K562 (cell line): ENCODE results near the gene HSDL2. TPM values are rescaled to one million over a fixed set of nuclear protein-coding genes. Genes with fewer than 3 reads are reported as not detected.

Source experiments
- CSDE1 ChIP-seq, 2 experiments: fragments of 450-650 bp; IDR thresholded peaks; 2 replicates each; pipeline ENCODE4 v1.6.1; 2016; ENCODE audit warnings: mild to moderate bottlenecking in 1 of 2
- HDAC2 ChIP-seq: fragments of 450-650 bp; IDR thresholded peaks from 2 replicates; pipeline ENCODE4 v1.6.1; 2016; ENCODE audit warnings: mild to moderate bottlenecking
- HDGF ChIP-seq: fragments of 450-650 bp; IDR thresholded peaks from 2 replicates; pipeline ENCODE4 v1.6.1; 2016
- HNRNPLL ChIP-seq: fragments of 200-400 bp; formaldehyde crosslinking; IDR thresholded peaks from 2 replicates; pipeline ENCODE4 v1.6.1; 2017; ENCODE audit warnings: low read length, low read depth, mild to moderate bottlenecking; ENCODE audit not compliant: poor library complexity, severe bottlenecking
- JUN ChIP-seq, 2 experiments: sonication (generic) in 1 of 2; formaldehyde crosslinking in 1 of 2; IDR thresholded peaks; 2 replicates each; pipeline versions ENCODE4 v1.6.1 to v1.8.0; 2012 to 2022; ENCODE audit warnings: borderline replicate concordance in 2 of 2, mild to moderate bottlenecking in 2 of 2, improper control_type of control experiment in 1 of 2, low read depth in 1 of 2, low read length in 1 of 2, missing genetic modification reagents in 1 of 2
- KAT8 ChIP-seq: fragments of 450-650 bp; IDR thresholded peaks from 2 replicates; pipeline ENCODE4 v1.6.1; 2016; ENCODE audit warnings: low read depth, mild to moderate bottlenecking
- KDM4B ChIP-seq, 2 experiments: fragments of 450-650 bp in 1 of 2; sonication (generic) in 1 of 2; IDR thresholded peaks; 2 replicates each; pipeline ENCODE4 v1.6.1; 2016 to 2017; ENCODE audit warnings: borderline replicate concordance in 2 of 2, antibody characterized with exemption in 1 of 2, low read depth in 1 of 2, mild to moderate bottlenecking in 1 of 2
- KDM5B ChIP-seq: fragments of 200-600 bp; sonication (generic); IDR thresholded peaks from 2 replicates; pipeline ENCODE4 v1.6.1; 2012; ENCODE audit warnings: low read depth, mild to moderate bottlenecking, moderate library complexity, low read length, control low read depth, inconsistent platforms; ENCODE audit not compliant: insufficient replicate concordance
- RAD21 ChIP-seq, 2 experiments: fragments of 250-450 bp in 1 of 2; fragments of 450-650 bp in 1 of 2; sonication (Bioruptor Pico) in 1 of 2; formaldehyde crosslinking in 1 of 2; IDR thresholded peaks in 1 of 2; conservative IDR thresholded peaks in 1 of 2; 2 replicates each; pipeline versions ENCODE4 v1.4.0 to v1.8.0; 2020 to 2022; ENCODE audit warnings: mild to moderate bottlenecking in 2 of 2, moderate library complexity in 1 of 2
- RFX1 ChIP-seq: fragments of 450-650 bp; IDR thresholded peaks from 2 replicates; pipeline ENCODE4 v1.6.1; 2016; ENCODE audit warnings: mild to moderate bottlenecking, moderate library complexity
- SLC30A9 ChIP-seq: fragments of 250-450 bp; sonication (Bioruptor Pico); IDR thresholded peaks from 2 replicates; pipeline ENCODE4 v1.8.0; 2022; ENCODE audit warnings: mild to moderate bottlenecking, moderate library complexity
- SNIP1 ChIP-seq: fragments of 450-650 bp; IDR thresholded peaks from 2 replicates; pipeline ENCODE4 v1.7.1; 2017; ENCODE audit warnings: low read depth, mild to moderate bottlenecking
- ZHX1 ChIP-seq: fragments of 150-350 bp; conservative IDR thresholded peaks from 2 replicates; pipeline ENCODE4 v1.6.1; 2014; ENCODE audit warnings: low read length
- ZNF354B ChIP-seq: fragments of 250-450 bp; sonication (Bioruptor Pico); IDR thresholded peaks from 2 replicates; pipeline ENCODE4 v1.4.0; 2020
- polyA plus RNA-seq, 8 experiments: library from polyadenylated mRNA; depleted of rRNA in 4 of 8; stranded (reverse) in 5 of 8; unstranded in 3 of 8; fragments of >200 nt; fragmentation: Nextera tagmentation in 2 of 8; fragmentation: Illumina TruSeq in 1 of 8; extraction: Ambion mirVana in 2 of 8; extraction: Trizol in 1 of 8; gene quantifications; 2 replicates each; pipeline versions ENCODE4 v1.2.1 to v1.2.3, GENCODE V29; 2011 to 2014; ENCODE audit warnings: inconsistent platforms in 1 of 8, missing spikeins in 1 of 8
- total RNA-seq, 7 experiments: library from RNA; depleted of rRNA in 6 of 7; stranded (reverse); fragments of >200 nt in 6 of 7; fragmentation: Illumina TruSeq in 2 of 7; extraction: Trizol in 2 of 7; gene quantifications; 2 replicates each; pipeline versions ENCODE4 v1.2.1 to v1.2.3, GENCODE V29; 2011 to 2021; ENCODE audit warnings: low replicate concordance in 1 of 7
- TF ChIP-seq, protein P1 (sequence below): fragments of 450-650 bp; IDR thresholded peaks from 2 replicates; pipeline ENCODE4 v1.6.1; 2016; ENCODE audit warnings: borderline replicate concordance
- TF ChIP-seq, protein P2 (sequence below): fragments of 250-450 bp; sonication (Bioruptor Pico); IDR thresholded peaks from 2 replicates; pipeline ENCODE4 v1.5.1; 2021; ENCODE audit warnings: mild to moderate bottlenecking
- TF ChIP-seq, protein P3 (sequence below): fragments of 250-450 bp; sonication (Bioruptor Pico); IDR thresholded peaks from 2 replicates; pipeline ENCODE4 v1.5.0; 2021; ENCODE audit warnings: mild to moderate bottlenecking, moderate library complexity

The HSDL2 gene
- total and polyA plus RNA-seq, 9 of the 15 experiments (the other 6 are each of a cell fraction or from before 2014, with no cell fraction given) = 22.8 to 74.1 (median 35.6) TPM

DNA sequence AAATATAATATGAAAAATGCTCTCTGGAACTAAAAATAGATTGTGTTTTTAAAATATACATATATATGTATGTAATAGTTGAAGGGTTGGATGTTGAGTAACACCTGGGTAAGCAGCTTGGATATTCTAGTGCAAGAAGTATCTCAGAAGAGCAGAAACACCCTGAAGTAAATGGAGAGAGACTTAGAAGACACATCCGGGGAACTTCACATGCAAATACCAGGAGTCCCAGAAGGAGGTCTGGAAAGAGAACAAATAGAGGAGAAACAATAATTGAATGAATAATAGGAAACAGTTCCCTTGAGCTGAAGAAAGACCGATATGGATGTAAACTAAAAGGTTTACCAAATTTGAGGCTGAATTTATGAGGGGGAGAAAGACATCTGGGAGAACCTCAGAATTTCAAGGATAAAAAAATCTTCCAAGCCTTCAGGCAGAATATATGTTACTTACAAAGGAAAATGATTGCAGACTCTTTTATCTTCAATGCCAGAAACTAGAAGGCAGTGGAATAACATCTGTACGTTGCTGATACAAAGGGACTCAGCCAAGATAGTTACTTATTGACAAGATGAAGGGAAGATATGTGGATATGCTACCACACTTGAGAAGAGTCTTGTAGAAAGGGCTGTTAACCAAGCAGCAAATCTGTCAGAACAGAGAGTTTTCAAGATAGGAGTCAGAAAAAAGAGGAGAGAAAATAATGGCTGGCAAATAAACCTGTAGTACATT is 42.7 kb downstream of the HSDL2 start (continued):
- TF ChIP-seq ZHX1 = no peak
- TF ChIP-seq CSDE1 (IDR thresholded peaks at IDR 0.05) = peak in 1 of 2 experiments; percentile 32; a peak in 1 of 4 replicates
- peak; percentile 32; the same call in 1 of the 2 replicates for TF ChIP-seq JUN (IDR thresholded peaks at IDR 0.05; ENCODE audit: borderline replicate concordance, low read depth, low read length)
- TF ChIP-seq JUN (CRISPR knock-in tag; IDR thresholded peaks at IDR 0.05; ENCODE audit: borderline replicate concordance) = no peak
- no peak for TF ChIP-seq SNIP1
- no peak for TF ChIP-seq KDM4B (IDR thresholded peaks at IDR 0.05; ENCODE audit: borderline replicate concordance in 2 of 2, low read depth in 1 of 2)
- TF ChIP-seq, protein P1, sequence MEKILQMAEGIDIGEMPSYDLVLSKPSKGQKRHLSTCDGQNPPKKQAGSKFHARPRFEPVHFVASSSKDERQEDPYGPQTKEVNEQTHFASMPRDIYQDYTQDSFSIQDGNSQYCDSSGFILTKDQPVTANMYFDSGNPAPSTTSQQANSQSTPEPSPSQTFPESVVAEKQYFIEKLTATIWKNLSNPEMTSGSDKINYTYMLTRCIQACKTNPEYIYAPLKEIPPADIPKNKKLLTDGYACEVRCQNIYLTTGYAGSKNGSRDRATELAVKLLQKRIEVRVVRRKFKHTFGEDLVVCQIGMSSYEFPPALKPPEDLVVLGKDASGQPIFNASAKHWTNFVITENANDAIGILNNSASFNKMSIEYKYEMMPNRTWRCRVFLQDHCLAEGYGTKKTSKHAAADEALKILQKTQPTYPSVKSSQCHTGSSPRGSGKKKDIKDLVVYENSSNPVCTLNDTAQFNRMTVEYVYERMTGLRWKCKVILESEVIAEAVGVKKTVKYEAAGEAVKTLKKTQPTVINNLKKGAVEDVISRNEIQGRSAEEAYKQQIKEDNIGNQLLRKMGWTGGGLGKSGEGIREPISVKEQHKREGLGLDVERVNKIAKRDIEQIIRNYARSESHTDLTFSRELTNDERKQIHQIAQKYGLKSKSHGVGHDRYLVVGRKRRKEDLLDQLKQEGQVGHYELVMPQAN = no peak
- TF ChIP-seq RAD21 (CRISPR knock-in tag; conservative IDR thresholded peaks at IDR 0.05 in 1 of 2, IDR thresholded peaks at IDR 0.05 in 1 of 2) = peak in 1 of 2 experiments; percentile 14; a peak in 2 of 4 replicates
- no peak for TF ChIP-seq KAT8
- TF ChIP-seq ZNF354B (CRISPR knock-in tag) = no peak
- TF ChIP-seq, protein P2, sequence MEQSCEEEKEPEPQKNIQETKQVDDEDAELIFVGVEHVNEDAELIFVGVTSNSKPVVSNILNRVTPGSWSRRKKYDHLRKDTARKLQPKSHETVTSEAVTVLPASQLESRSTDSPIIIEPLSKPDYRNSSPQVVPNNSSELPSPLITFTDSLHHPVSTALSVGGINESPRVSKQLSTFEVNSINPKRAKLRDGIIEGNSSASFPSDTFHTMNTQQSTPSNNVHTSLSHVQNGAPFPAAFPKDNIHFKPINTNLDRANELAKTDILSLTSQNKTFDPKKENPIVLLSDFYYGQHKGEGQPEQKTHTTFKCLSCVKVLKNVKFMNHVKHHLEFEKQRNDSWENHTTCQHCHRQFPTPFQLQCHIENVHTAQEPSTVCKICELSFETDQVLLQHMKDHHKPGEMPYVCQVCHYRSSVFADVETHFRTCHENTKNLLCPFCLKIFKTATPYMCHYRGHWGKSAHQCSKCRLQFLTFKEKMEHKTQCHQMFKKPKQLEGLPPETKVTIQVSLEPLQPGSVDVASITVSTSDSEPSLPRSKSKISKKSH = no peak
- TF ChIP-seq HDAC2 = peak; percentile 99
- TF ChIP-seq KDM5B = no peak
- no peak for TF ChIP-seq SLC30A9 (CRISPR knock-in tag)
- TF ChIP-seq, protein P3, sequence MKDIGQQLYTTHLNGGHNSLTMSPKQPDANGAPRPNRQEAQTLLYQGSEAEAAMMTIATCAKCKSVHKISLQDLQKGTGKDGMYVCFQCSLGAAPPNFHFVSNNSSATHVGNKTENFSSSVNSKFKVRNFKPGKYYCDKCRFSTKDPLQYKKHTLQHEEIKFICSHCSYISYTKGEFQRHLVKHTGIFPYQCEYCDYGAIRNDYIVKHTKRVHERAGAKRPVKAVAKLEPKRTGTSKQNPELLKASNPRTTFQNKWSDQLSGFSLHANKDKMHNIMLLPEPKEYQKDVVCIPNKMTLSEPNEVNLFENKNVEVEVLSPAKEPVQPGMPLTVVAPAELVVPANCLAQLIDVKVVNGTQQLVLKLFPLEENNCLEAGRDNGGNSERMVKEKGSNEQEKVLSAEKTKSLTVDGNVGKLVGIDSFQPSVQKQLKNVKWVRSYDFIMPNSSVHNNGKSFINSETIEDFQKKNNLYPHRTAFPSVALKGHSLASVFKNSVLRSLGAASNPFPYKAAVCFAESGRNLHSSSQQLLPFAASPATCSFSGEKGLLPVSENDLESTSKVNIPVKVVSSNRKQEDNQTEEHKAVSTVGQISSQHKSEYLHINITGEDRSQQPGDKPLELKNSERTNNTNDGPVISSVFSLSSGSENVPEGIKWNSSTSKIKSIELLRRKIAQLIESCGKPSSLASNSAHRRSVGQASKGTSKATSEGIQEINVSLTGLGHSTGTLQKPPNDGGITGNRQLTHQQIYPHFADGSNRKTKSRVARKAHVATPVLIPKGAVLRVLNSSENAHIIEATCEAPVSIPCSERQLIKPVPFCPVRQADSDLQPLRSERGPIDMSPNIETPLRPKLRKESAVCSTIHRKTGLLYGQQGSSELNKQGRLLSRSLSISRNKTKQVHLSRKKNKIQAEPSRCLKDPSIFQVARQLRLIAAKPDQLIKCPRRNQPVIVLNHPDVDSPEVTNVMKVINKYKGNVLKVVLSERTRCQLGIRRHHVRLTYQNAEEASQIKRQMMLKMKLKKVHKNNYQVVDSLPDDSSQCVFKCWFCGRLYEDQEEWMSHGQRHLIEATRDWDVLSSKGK (CRISPR knock-in tag) = no peak
- TF ChIP-seq RFX1 = no peak; the same call in 1 of the 2 replicates
- TF ChIP-seq HNRNPLL = no peak
- TF ChIP-seq HDGF = no peak
